Keratinocyte (primary cell): ENCODE results near the gene FAM83G.

ENCODE experiments used
- CTCF ChIP-seq, 3 experiments: IDR thresholded peaks in 1 of 3; conservative IDR thresholded peaks in 1 of 3; optimal IDR thresholded peaks in 1 of 3; 2 replicates in 2 of 3; 3 replicates in 1 of 3; pipeline versions ENCODE3 to v1.5.1; 2011; ENCODE audit warnings: low read length in 3 of 3, mild to moderate bottlenecking in 3 of 3, moderate library complexity in 2 of 3, control low read depth in 1 of 3, inconsistent platforms in 1 of 3; ENCODE audit not compliant: insufficient read depth in 2 of 3; ENCODE audit errors: extremely low read depth in 1 of 3
- EZH2 ChIP-seq: IDR thresholded peaks from one replicate; pipeline ENCODE4 v1.6.1; 2012; ENCODE audit warnings: inconsistent platforms, mild to moderate bottlenecking, low read length, moderate library complexity

- TF ChIP-seq CTCF (optimal IDR thresholded peaks at IDR 0.05 in 1 of 3, IDR thresholded peaks at IDR 0.05 in 1 of 3, conservative IDR thresholded peaks at IDR 0.05 in 1 of 3; ENCODE audit: extremely low read depth in 1 of 3, insufficient read depth in 2 of 3, low read length in 3 of 3), result no peak
- TF ChIP-seq EZH2, result no peak
Observed at GRCh38 chr17:19022747-19023146, 18.2 kb upstream of the FAM83G start.
